NAMALWA (cell line): ENCODE results near the gene NRXN3.
A peak's percentile ranks its signal among the peaks of the same experiment; 100 is the strongest.

ENCODE experiments used
- DNase-seq: peaks from one replicate; pipeline ENCODE4 v3.0.0-alpha.2; 2015; ENCODE audit warnings: low spot score

The NRXN3 gene

DNA sequence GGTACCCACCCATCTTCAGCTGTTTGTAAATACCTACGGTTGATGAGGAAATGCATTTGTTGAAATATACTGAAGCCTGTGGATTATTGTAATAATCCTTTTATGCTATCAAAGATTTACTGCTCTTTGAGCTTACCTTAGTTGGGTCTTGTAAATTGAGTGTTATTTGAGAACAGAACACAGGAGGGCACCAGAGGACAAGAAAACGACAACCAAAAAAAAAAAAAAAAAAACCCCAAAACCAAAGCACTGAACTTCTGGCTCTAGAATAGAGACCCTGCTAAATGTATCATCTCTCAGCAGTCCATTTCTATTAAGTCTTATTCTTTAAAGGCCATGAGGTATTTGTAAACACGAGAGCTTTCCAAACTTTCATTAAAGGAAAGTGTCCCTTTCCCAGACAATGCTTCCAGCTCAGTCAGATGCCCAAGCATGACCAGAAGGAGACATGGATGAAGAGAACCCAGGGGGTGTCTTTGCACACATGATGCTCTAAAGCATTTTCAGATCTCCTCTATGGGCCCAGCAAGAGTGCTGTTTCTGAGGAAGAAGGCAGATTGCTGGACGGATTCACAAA, 763.9 kb downstream of the NRXN3 start:
- DNase-seq, result peak; percentile 44

DNA sequence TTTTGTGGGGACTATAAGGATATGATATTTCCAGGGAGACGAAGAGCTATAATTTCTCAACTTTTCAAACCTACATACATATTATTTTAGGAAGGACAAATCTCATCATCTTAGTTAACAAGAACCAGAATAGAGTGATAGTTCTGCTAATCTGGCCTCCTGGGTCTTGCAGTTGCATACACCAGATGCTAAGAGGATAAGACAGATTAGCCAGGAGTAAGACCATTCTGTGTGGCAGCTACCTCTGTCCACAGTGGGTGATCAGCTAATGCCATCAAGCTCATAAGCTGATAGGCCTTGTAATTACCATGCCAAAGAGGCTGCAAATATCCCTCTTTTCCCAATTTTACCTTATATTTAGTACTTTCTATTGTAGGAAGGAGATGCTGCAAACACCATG, 776.8 kb downstream of the NRXN3 start:
- DNase-seq, result no peak

DNA sequence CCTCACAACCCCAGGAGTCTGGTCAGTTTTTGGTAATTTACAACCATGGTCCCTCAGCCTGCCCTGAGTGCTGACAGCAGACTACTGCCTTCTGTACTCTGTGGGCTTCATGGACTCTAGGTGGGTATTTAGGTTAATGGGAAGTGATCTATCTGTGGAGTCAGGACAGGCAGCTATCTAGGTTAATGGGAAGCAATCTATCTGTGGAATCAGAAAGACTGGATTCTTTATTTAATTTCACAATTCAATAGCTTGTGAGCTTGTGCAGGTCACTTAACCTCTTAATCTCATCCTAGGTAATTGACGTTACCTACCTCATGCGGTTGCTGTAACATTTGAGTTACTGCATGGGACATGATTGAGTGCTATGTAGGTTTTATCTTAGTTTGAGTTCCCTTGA, 777.5 kb downstream of the NRXN3 start:
- DNase-seq, result no peak

DNA sequence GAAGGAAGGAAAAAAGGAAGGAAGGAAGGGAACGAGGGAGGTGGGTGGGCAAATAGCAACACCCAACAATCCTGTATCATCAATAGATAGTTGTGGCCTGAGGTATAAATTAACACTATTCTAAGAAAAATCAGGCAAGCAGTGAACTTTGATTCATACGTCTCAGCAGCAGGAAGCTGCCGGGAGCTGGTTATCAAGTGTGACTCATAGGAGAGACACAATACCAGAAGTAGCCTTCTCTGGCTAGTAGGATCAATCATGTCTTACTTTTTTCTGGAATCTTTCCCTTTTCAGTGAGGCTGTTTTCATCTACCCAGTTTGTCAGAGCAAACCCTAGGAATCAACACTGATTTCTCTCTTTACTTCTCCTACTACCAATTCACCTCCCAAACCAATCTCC, 780.5 kb downstream of the NRXN3 start:
- no peak for DNase-seq

DNA sequence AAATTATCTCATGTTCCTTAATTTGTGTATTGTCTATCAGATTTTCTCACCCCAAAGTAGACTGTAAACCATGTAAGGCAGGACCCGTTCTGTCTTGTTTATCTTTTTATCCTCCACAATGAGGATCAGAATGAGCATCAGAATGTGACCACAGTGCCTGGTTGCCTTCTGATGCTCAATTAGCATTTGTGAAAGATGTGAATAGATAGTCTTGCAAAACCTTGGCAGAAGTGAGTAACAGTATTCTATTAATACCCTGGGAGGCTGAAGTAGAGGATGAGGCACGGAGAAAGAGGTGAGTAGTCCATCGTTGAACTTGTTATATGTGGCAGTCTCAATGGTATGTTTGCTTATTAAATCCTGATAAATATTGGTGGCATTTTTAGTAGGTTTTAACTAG, 781.4 kb downstream of the NRXN3 start:
- DNase-seq, result no peak

DNA sequence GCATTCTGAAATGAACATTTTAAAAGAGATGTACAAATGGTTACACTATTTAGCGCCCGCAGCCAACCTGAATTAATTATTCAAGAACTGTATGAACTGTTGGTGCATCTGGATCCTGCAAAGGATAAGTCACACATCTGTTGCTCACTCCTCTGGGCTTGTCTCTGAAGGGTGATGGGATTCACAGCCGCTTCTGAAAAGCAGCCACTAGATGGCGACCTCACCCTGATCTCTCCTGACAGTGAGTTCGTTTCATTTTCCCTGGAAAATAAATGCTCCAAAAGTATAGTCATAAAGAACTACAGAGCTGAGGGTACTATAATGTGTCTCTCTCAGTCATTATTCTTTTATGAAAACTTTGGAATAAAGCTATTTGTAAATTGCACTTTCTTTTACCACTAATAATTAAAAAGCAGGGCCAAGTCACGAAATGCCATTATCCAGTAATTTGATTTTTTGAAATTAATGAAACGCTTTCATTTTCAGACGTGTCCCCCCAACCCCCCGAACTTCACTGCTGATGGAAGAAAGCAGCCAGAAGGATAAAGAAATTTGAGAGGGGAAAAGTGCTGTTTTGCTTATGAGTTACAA, 789.6 kb downstream of the NRXN3 start:
- peak; percentile 60 for DNase-seq

DNA sequence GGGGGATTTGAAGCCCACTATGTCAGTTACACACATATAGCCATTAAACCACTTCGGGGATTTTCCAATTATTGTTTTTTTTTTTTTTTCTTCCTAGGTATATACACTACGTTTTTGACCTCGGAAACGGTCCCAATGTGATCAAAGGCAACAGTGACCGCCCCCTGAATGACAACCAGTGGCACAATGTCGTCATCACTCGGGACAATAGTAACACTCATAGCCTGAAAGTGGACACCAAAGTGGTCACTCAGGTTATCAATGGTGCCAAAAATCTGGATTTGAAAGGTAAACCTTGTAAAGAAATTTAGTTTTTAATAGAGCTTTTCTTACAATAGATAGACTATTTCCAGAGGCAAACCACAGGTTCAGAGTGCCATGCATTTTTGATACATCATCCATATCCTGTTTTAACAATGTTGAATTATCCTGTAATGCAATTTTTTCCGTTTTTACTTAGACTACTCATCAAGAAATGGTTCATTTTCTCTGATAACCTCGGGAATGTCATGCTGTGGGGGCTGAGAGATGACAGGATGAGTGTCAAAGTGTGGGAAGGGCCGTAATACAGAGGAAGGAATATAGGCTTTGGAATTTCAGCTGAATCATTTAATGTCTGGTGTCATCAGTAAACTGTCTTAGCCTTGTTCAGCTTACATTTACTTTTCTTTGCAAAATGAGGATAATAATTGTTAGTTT, 797.1 kb downstream of the NRXN3 start:
- DNase-seq, result no peak

DNA sequence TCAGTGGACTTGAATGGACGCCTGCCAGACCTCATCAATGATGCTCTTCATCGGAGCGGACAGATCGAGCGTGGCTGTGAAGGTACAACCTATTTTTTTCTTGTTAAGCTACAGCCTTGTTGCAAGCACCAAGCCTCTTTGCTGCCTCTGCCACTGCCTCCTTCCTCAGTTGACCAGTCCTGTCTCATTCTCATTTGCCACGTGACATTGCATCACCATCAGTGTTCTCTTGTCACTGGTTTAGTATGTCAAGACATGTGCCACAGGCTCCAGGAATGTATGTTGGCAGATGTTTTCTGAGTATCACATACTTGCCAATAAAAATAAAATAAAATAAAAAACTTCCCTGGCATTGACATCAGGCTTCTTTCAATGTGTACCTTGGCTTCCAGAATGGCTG, 798.1 kb downstream of the NRXN3 start:
- DNase-seq, result no peak

DNA sequence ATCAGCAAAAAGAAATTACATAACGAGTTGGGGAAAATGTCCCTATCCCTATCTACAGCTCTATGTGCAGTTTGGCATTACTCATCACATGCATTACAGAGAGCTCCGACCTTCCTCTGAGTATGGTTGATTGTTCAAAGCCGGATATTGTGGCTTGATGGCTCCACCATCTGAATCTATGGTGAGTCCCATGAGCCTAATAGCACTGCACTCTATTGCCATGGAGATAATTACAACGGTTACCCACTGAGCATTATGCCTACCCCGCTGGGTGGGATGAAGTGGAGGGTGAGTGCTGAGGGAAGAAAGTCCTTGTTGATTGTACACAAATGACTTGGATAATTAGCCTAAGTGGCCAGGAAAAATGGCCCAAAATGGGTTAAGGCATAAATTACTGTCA, 800.5 kb downstream of the NRXN3 start:
- DNase-seq, result no peak

DNA sequence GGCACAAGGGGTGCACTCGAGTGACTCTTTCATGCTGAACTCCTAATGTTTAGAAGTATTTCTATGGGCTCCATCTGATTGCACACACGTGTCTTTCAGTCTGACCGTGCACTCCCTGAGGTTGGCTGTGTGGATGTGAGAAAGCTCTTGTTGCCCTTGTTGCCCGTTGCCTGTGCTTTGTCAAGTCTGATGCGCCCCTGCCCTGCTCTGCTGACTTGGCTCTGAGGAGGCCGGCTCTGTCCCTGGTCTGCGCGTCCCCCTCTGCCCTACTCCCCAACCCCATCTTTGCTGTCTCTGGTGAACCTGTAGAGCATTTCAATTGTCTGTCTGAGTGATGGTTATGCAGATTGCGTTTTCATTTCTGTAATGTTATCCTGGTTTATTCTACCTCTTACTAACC, 802.3 kb downstream of the NRXN3 start:
- no peak for DNase-seq

DNA sequence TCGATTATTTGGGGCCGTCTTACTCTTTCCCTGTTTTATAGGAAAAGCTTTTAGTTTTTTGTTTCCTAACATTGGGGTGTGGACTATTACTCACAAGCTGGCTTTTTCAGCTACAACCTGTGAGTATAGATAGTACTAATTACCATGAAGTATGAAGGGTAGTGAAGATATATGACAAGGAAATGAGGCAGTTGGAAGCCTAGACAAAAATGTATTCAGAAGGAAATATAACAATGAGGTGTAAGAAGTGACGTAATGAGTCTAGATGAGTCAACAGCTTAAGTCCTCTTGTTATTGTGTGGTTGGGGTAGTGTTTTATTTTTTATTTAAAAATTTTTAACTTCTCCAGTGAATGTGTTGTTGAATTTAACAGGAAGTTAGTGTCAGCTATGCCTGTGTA, 804.5 kb downstream of the NRXN3 start:
- no peak for DNase-seq

DNA sequence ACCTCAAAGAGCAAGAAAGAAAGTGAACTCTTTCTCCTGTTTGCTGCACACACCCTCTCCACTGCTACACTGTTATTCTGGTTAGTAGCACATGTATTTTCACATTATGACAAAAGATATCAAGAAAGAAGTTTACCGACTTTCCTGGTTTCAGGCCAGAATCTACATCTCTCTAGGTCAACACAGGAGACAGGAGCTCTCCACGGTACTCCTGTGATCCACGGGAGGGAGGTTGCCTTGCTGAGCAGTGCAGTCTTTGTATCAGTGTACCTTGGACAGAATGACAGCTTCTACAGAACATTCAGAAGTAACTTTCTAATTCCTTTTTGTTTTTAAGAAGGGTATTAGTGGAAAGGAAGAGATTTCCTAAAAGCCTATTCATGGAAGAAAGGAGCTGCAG, 805.6 kb downstream of the NRXN3 start:
- no peak for DNase-seq

DNA sequence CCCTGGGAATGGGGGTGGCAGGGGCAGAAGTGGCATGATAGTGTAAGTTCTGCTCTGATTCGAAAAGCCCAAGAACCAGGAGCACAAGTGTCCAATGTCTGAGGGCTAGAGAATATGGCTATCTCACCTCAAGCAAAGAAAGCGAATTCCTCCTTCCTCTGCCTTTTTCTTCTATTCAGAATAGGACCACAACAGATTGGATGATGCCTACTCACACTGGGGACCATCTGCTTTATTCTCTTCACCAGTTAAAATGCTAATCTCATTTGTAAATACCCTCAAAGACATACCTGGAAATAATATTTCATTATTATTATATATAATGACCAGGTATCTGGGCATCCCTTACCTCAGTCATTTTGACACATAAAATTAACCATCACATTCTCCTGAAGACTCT, 808.7 kb downstream of the NRXN3 start:
- DNase-seq, result no peak

DNA sequence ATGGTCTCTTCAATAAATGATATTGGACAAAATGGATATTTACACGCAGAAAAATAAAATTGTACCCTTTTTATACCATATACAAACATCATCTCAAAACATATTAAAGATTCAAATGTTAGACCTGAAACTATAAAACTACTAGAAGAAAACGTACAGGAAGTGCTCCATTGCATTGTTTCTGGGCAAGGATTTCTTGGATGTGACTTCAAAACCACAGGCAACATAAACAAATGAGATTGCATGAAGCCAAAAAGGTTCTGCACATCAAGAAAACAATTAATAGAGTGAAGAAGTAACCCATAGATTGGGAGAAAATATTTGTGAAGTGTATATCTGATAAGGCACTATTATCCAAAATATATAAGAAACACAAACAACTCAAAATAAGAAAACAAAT, 812.4 kb downstream of the NRXN3 start:
- DNase-seq, result no peak

DNA sequence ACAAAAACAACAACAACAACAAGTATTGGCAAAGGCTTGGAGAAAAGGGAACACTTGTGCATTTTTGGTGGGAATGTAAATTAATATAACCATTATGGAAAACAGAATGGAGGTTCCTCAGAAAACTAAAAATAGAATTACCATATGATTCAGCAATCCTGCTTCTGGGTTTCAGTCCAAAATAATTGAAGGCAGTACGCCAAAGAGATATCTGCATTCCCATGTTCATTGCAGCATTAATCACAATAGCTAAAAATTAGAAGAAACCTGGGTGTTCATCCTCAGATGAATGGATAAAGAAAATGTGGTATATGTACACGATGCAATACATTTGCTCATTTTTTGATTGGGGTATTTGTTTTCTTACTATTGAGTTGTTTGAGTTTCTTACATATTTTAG, 813.0 kb downstream of the NRXN3 start:
- no peak for DNase-seq

DNA sequence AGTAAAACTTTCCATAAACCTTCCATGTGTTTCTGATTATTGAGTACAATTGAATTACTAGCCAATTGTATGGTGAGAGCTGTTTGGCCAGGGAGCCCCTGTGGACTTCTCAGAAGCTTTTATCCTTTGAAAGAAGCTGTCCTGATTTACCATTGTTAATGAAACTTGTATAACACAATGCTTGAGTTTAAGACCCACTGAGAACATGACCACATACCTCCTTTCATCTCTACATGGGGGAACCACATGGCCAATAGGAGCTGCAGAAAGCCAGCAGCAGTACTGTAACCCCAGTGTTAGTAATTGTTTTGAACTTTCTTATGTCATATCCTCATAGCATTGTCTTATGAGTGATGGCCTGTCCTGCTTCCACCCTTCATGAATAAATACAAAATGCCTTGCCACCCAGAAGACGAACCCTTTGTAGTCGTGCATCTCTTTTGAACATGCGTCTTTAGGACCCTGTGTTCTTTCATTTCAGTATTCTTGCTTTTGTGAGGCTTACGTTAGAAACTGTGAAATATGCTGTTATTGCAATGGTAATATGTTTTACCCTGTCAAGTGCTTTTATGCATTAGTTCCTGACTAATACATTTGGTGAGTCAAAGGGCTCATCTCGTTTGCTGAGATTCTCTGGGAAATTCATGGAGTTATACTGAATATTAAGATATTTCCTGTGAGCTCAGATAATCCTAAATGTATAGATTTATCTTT, 815.7 kb downstream of the NRXN3 start:
- no peak for DNase-seq

DNA sequence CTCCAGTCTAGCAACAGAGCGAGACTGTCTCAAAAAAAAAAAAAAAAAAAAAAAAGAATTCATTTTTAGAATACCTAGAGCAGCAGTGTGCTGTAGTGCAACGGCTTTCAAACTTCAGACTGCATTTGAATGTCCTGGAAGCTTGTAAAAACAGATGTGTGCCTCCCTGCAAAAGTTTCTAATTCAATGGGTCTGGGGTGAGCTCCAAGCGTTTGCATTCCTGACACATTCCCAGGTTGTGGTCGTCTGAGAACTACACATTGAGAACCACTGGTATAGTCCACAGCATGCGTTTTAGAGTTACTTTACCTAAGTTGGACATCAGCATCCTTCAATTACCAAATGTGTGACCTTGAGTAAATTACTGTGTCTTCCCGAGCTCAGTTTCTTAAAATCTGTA, 816.8 kb downstream of the NRXN3 start:
- DNase-seq, result no peak

DNA sequence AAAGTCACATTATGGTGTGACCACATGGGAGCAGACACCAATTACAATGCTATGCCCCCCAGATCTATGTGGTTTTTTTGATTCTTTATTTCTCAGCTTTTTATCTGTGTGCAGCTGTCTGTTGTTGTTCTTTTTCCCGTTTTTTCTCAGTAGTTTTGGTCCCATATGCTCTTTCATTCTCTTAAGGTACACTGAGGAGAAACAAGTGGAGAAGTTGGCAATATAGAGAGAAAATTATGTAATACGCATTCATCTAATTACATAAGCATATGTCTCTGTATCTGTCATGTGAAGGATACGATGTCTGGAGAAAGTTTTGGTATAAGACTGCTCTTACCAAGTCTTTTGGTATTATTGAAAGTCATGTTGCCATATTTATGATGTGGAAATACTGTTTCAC, 819.0 kb downstream of the NRXN3 start:
- no peak for DNase-seq

DNA sequence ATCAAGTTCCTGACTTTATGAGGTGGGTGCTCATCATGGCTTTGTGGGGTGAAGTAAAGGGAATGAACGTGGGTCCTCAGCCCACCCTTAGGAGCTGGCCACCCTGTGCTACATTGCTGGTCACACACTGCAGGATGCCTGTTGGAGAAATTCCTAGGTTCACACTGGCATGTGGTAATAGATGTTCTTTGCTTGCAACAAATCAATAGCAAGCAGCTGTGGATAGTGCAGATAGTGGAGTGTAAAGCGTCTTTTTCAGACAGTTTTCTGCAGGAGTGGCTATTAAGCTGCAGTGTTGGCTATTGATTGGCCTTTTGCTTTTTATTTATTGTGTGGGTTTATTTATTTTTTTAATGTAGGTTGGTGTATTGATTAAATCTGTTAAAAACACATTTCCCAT, 822.7 kb downstream of the NRXN3 start:
- DNase-seq, result no peak

DNA sequence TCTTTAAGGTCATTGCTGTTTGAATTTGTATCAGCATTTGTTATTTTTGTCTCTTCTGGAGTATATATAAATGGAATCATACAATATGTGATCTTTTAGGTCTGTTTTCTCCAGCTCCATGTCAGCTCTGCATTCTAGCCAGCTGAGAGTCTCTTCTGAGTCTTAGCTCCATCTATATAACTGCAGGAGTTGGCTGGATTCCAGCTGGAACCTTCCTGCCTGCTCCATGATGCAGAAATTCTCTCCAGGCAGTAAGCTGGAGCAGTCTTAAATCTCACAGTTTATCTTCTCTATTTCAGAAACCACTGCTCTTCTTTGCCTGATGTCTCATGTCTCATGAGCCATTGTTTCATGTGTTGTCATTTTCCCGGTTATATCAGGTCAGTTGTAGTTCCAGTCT, 827.6 kb downstream of the NRXN3 start:
- DNase-seq, result no peak

DNA sequence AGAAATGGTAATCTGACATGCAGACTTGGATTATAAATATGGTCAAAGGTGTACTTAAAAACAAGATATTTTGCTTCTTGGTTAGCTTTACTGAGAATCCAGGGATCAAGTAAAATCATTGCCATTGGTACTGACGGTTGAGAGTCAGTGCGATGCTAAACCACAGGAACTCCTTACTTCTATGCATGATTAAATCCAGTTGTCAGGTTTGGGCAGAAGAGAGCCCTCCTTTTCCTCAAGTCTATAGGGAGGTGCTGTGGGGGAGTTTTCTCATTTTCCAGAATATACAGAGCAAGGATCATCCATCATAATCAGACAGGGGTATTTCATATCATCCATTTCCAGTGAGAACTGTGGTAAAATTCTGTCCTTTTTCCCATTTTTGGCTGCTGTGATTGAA, 839.1 kb downstream of the NRXN3 start:
- DNase-seq, result no peak

DNA sequence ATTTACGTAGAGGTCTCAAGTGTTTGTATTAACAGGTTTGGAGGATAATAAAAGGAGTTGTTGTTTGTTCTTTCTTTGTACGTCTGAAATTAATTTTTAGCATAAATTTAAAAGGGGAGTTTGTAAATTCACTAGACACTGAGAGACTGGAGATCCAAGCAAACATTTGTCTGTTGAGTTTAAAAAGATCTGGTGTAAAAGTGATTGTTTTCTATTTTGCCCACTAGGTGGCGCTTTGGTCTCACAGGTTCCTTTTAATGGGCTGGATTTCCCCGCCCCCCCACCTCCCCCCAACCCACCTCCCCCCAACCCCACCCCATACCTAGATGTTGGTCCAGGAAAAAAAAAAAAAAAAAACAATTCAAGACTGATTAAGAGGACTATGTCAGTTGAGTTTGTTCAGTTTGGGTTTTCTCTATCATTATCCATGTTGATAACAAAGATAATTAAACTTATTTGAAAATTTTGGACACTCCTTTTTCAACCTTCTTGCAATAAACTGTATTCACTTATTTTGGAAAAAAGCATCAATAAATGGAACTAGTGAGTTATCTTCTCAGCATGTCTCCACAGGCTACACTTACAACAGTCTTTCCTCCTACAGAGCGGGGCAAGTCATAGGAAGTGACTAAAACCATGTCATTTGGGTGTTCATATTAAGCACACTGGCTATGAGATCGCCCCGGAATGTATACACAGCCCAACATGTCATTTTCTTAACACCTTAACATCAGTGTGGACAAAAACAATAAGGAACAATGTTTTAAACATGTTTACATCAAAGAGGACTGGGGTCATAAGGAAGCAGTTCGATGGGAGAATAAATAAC, 841.1 kb downstream of the NRXN3 start:
- peak; percentile 51 for DNase-seq

DNA sequence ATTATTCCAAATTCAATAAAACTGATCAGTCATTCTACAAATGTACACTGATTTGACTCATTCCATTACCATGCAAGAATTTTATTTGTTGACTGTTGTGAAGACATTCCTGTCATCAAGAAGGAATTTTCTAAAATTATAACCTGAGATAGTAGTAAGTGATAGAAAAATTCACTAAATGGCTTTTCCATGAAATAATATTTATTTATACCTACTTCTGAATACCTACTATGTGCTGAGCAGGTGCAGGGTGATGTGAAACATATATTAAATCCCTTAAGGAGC, 841.7 kb downstream of the NRXN3 start:
- no peak for DNase-seq
